ENCODE data around the gene VEPH1. TPM values are rescaled to one million over a fixed set of nuclear protein-coding genes. Genes with fewer than 3 reads are reported as not detected.

The VEPH1 gene
- total RNA-seq, 1 donor from 2014 or later, result 139 TPM

- no peak for TF ChIP-seq CTCF (IDR thresholded peaks at IDR 0.05)
- H3K36me3 ChIP-seq, result no peaks in the 10 kb centered on the region
- no peaks in the 10 kb centered on the region for H3K27me3 ChIP-seq
- ATAC-seq (no peak), DNase-seq (no peak)
- H3K4me1 ChIP-seq, result no peaks in the 10 kb centered on the region
- no peak overlapping the region for H3K27ac ChIP-seq
- no peak overlapping the region for H3K4me3 ChIP-seq
- intact Hi-C loops (cut with DNase I), result no loop called here
- no peaks in the 10 kb centered on the region for H3K9me3 ChIP-seq
Measured at GRCh38 chr3:157265931-157266330, 237.3 kb downstream of the VEPH1 start.

- Histone ChIP-seq H3K27me3 (no peaks in the 10 kb centered on the region), H3K36me3 (no peaks in the 10 kb centered on the region), H3K27ac (no peak overlapping the region), H3K4me1 (no peaks in the 10 kb centered on the region), H3K9me3 (no peaks in the 10 kb centered on the region), H3K4me3 (no peak overlapping the region)
- DNase-seq, result no peak
- TF ChIP-seq CTCF (IDR thresholded peaks at IDR 0.05), result no peak
- intact Hi-C loops (cut with DNase I), result no loop called here
- no peak for ATAC-seq
Measured at GRCh38 chr3:157263027-157263426, 240.2 kb downstream of the VEPH1 start.

- no peaks in the 10 kb centered on the region for H3K9me3 ChIP-seq
- no peak overlapping the region for H3K4me3 ChIP-seq
- H3K27me3 ChIP-seq, result no peaks in the 10 kb centered on the region
- intact Hi-C loops (cut with DNase I), result no loop called here
- ATAC-seq (no peak), DNase-seq (no peak)
- H3K36me3 ChIP-seq, result no peaks in the 10 kb centered on the region
- no peaks in the 10 kb centered on the region for H3K4me1 ChIP-seq
- H3K27ac ChIP-seq, result no peak overlapping the region
- no peak for TF ChIP-seq CTCF (IDR thresholded peaks at IDR 0.05)
Measured at GRCh38 chr3:157261000-157261399, 242.2 kb downstream of the VEPH1 start.

GRCh38 chr3:157259825-157260224, 243.4 kb downstream of the VEPH1 start:
- H3K27me3 ChIP-seq, result no peaks in the 10 kb centered on the region
- no peaks in the 10 kb centered on the region for H3K4me1 ChIP-seq
- intact Hi-C loops (cut with DNase I), result no loop called here
- no peak overlapping the region for H3K27ac ChIP-seq
- no peak for TF ChIP-seq CTCF (IDR thresholded peaks at IDR 0.05)
- no peaks in the 10 kb centered on the region for H3K36me3 ChIP-seq
- no peak for DNase-seq
- ATAC-seq, result no peak
- H3K9me3 ChIP-seq, result no peaks in the 10 kb centered on the region
- H3K4me3 ChIP-seq, result no peak overlapping the region

GRCh38 chr3:157257101-157257500, 246.1 kb downstream of the VEPH1 start:
- Histone ChIP-seq H3K27me3 (no peaks in the 10 kb centered on the region), H3K36me3 (no peaks in the 10 kb centered on the region), H3K27ac (no peak overlapping the region), H3K4me1 (no peaks in the 10 kb centered on the region), H3K4me3 (no peak overlapping the region), H3K9me3 (no peaks in the 10 kb centered on the region)
- DNase-seq, result no peak
- no peak for ATAC-seq
- no peak for TF ChIP-seq CTCF (IDR thresholded peaks at IDR 0.05)
- intact Hi-C loops (cut with DNase I), result no loop called here

- intact Hi-C loops (cut with DNase I), result no loop called here
- TF ChIP-seq CTCF (IDR thresholded peaks at IDR 0.05), result no peak
Measured at GRCh38 chr3:157255797-157256196, 247.4 kb downstream of the VEPH1 start.

More at GRCh38 chr3:157255797-157256196, 247.4 kb downstream of the VEPH1 start:
- ATAC-seq, result no peak
- H3K4me3 ChIP-seq, result no peak overlapping the region
- no peaks in the 10 kb centered on the region for H3K36me3 ChIP-seq
- H3K27ac ChIP-seq, result no peak overlapping the region
- H3K27me3 ChIP-seq, result no peaks in the 10 kb centered on the region
- no peak for DNase-seq
- H3K9me3 ChIP-seq, result no peaks in the 10 kb centered on the region
- no peaks in the 10 kb centered on the region for H3K4me1 ChIP-seq
